Neural cell (in vitro differentiated cells): ENCODE data around the gene SUCLG2. TPM values are rescaled to one million over a fixed set of nuclear protein-coding genes. Genes with fewer than 3 reads are reported as not detected.

ENCODE experiments used
- H2AFZ ChIP-seq: fragments of 200-600, 300-800 bp; sonication (generic), shearing (Covaris generic); 2 replicates; pipeline ENCODE4 v1.6.0; 2014; ENCODE audit warnings: low read depth, mild to moderate bottlenecking, antibody characterized with exemption, low read length, moderate library complexity
- H3F3A ChIP-seq: fragments of 200-600 bp; shearing (Covaris generic); 2 replicates; pipeline ENCODE4 v1.6.1; 2016; ENCODE audit warnings: mild to moderate bottlenecking, moderate library complexity, mixed read lengths, antibody characterized with exemption, low read length; ENCODE audit not compliant: insufficient read depth, poor library complexity, severe bottlenecking
- H3K27ac ChIP-seq: fragments of 200-600, 300-800 bp; sonication (generic), shearing (Covaris generic); 2 replicates; pipeline ENCODE4 v1.5.1; 2014; ENCODE audit warnings: mild to moderate bottlenecking, low read length, moderate library complexity
- H3K27me3 ChIP-seq: fragments of 300-800, 200-600 bp; sonication (generic), shearing (Covaris generic); 2 replicates; pipeline ENCODE4 v1.6.0; 2014; ENCODE audit warnings: mild to moderate bottlenecking, low read depth, low read length, moderate library complexity; ENCODE audit not compliant: insufficient read depth
- H3K36me3 ChIP-seq: fragments of 300-800, 200-600 bp; sonication (generic), shearing (Covaris generic); 2 replicates; pipeline ENCODE4 v1.5.1; 2014; ENCODE audit warnings: mild to moderate bottlenecking, antibody characterized with exemption, low read length, moderate library complexity; ENCODE audit not compliant: insufficient read depth
- H3K4me2 ChIP-seq: fragments of 300-800, 200-600 bp; sonication (generic), shearing (Covaris generic); 2 replicates; pipeline ENCODE4 v1.6.0; 2014; ENCODE audit warnings: mild to moderate bottlenecking, low read length
- H3K4me3 ChIP-seq: fragments of 300-800, 200-600 bp; sonication (generic), shearing (Covaris generic); 2 replicates; pipeline ENCODE4 v1.5.1; 2014; ENCODE audit warnings: mild to moderate bottlenecking, low read length, moderate library complexity
- H3K79me2 ChIP-seq: fragments of 200-600 bp; shearing (Covaris generic); replicated peaks from 2 replicates; pipeline ENCODE4 v1.6.0; 2014; ENCODE audit warnings: mild to moderate bottlenecking, low read length, moderate library complexity; ENCODE audit not compliant: insufficient read depth
- H3K9ac ChIP-seq: fragments of 300-800, 200-600 bp; sonication (generic), shearing (Covaris generic); 2 replicates; pipeline ENCODE4 v1.6.1; 2016; ENCODE audit warnings: mild to moderate bottlenecking, low read length, mixed read lengths
- H3K9me2 ChIP-seq: fragments of 200-600 bp; shearing (Covaris generic); 2 replicates; pipeline ENCODE4 v1.6.1; 2016; ENCODE audit warnings: mild to moderate bottlenecking, low read length, mixed read lengths; ENCODE audit not compliant: insufficient read depth
- H3K9me3 ChIP-seq: fragments of 200-600, 300-800 bp; sonication (generic), shearing (Covaris generic); 2 replicates; pipeline ENCODE4 v1.6.1; 2016; ENCODE audit warnings: mild to moderate bottlenecking, mixed run types, low read length, moderate library complexity, mixed read lengths
- H4K20me1 ChIP-seq: fragments of 200-600 bp; shearing (Covaris generic); 2 replicates; pipeline ENCODE4 v1.6.1; 2016; ENCODE audit warnings: mild to moderate bottlenecking, mixed run types; ENCODE audit not compliant: insufficient read depth
- CTCF ChIP-seq: fragments of 450-650 bp; IDR thresholded peaks from 2 replicates; pipeline ENCODE4 v1.5.1; 2014; ENCODE audit warnings: antibody characterized with exemption, mild to moderate bottlenecking, moderate library complexity; ENCODE audit not compliant: poor library complexity, severe bottlenecking
- EP300 ChIP-seq: fragments of 450-650 bp; conservative IDR thresholded peaks from 2 replicates; pipeline ENCODE4 v1.6.1; 2014; ENCODE audit warnings: antibody characterized with exemption, mild to moderate bottlenecking, moderate library complexity; ENCODE audit not compliant: poor library complexity, severe bottlenecking
- EZH2 ChIP-seq: fragments of 200-600, 300-800 bp; shearing (Covaris generic), sonication (generic); IDR thresholded peaks from 2 replicates; pipeline ENCODE4 v1.6.1; 2014; ENCODE audit warnings: antibody characterized with exemption, low read length, borderline replicate concordance, mild to moderate bottlenecking; ENCODE audit not compliant: insufficient read depth, poor library complexity, severe bottlenecking
- MXI1 ChIP-seq: fragments of 450-650 bp; conservative IDR thresholded peaks from 2 replicates; pipeline ENCODE4 v1.6.1; 2014; ENCODE audit warnings: antibody characterized with exemption, mild to moderate bottlenecking; ENCODE audit not compliant: poor library complexity, severe bottlenecking
- POLR2AphosphoS5 ChIP-seq: IDR thresholded peaks from 2 replicates; pipeline ENCODE4 v1.6.1; 2012
- RAD21 ChIP-seq: fragments of 450-650 bp; conservative IDR thresholded peaks from 2 replicates; pipeline ENCODE4 v1.6.1; 2014; ENCODE audit warnings: antibody characterized with exemption, mild to moderate bottlenecking, moderate library complexity
- REST ChIP-seq: IDR thresholded peaks from 2 replicates; pipeline ENCODE4 v1.6.1; 2012; ENCODE audit warnings: borderline replicate concordance
- SMC3 ChIP-seq: fragments of 450-650 bp; conservative IDR thresholded peaks from 2 replicates; pipeline ENCODE4 v1.6.1; 2014; ENCODE audit warnings: antibody characterized with exemption, mild to moderate bottlenecking, moderate library complexity; ENCODE audit not compliant: poor library complexity
- TAF1 ChIP-seq: IDR thresholded peaks from 2 replicates; pipeline ENCODE4 v1.6.1; 2012; ENCODE audit warnings: low read depth
- polyA plus RNA-seq: library from polyadenylated mRNA; depleted of rRNA; stranded (reverse); fragments of >200 nt; gene quantifications from 2 replicates; pipeline ENCODE4 v1.2.3, GENCODE V29; 2014

Gene SUCLG2
- polyA plus RNA-seq, 1 donor from 2014 or later = 0.15 TPM

GRCh38 chr3:67361770-67362169, 292.6 kb downstream of the SUCLG2 start:
- Histone ChIP-seq H2AFZ (no peak overlapping the region), H3K9me3 (no peaks in the 10 kb centered on the region), H3K27me3 (no peaks in the 10 kb centered on the region), H3K36me3 (no peaks in the 10 kb centered on the region), H3K4me3 (no peak overlapping the region), H3K79me2 (no peaks in the 10 kb centered on the region), H4K20me1 (no peaks in the 10 kb centered on the region), H3F3A (no peaks in the 10 kb centered on the region), H3K9me2 (no peaks in the 10 kb centered on the region), H3K27ac (no peak overlapping the region), H3K9ac (no peak overlapping the region), H3K4me2 (no peak overlapping the region)
- no peak for TF ChIP-seq MXI1
- no peak for TF ChIP-seq CTCF
- TF ChIP-seq EZH2 = no peak
- TF ChIP-seq TAF1 = no peak
- TF ChIP-seq RAD21 = no peak
- TF ChIP-seq EP300 = no peak
- TF ChIP-seq SMC3 = no peak
- TF ChIP-seq REST = no peak
- no peak for TF ChIP-seq POLR2AphosphoS5

- H3K79me2 ChIP-seq = no peaks in the 10 kb centered on the region
- H3K36me3 ChIP-seq = no peaks in the 10 kb centered on the region
- no peaks in the 10 kb centered on the region for H4K20me1 ChIP-seq
- no peak overlapping the region for H3K4me2 ChIP-seq
- no peak overlapping the region for H2AFZ ChIP-seq
- H3K4me3 ChIP-seq = no peak overlapping the region
- no peaks in the 10 kb centered on the region for H3K27me3 ChIP-seq
- no peaks in the 10 kb centered on the region for H3F3A ChIP-seq
- TF ChIP-seq CTCF (no peak), TAF1 (no peak), RAD21 (no peak), EZH2 (no peak), MXI1 (no peak), POLR2AphosphoS5 (no peak), EP300 (no peak), SMC3 (no peak), REST (no peak)
- H3K9me2 ChIP-seq = no peaks in the 10 kb centered on the region
- H3K9ac ChIP-seq = no peak overlapping the region
- H3K27ac ChIP-seq = no peak overlapping the region
- H3K9me3 ChIP-seq = no peaks in the 10 kb centered on the region
These were observed 293.1 kb downstream of the SUCLG2 start for GRCh38 chr3:67361323-67361722.
